SK-N-SH treated with all-trans-retinoic acid at 6 μM for 48 hours (cell line): Measurements from ENCODE around the gene TP53BP2.

Experiments
- ATAC-seq: fragments of 200-7000 bp; cut with Tn5 transposase; 3 replicates; pipeline ENCODE4 v1.9.1; 2020; ENCODE audit warnings: mild to moderate bottlenecking, moderate library complexity
- CREB5 ChIP-seq: fragments of 250-450 bp; sonication (Bioruptor Pico); IDR thresholded peaks from 2 replicates; pipeline ENCODE4 v1.5.1; 2020; ENCODE audit warnings: low read depth, mild to moderate bottlenecking, moderate library complexity
- CSRNP3 ChIP-seq: fragments of 250-450 bp; sonication (Bioruptor Pico); IDR thresholded peaks from 2 replicates; pipeline ENCODE4 v1.5.1; 2021; ENCODE audit warnings: mild to moderate bottlenecking, moderate library complexity
- ESRRG ChIP-seq: fragments of 250-450 bp; sonication (Bioruptor Pico); IDR thresholded peaks from 2 replicates; pipeline ENCODE4 v1.6.1; 2021; ENCODE audit warnings: mild to moderate bottlenecking
- GLIS3 ChIP-seq: fragments of 250-450 bp; sonication (Bioruptor Pico); IDR thresholded peaks from 2 replicates; pipeline ENCODE4 v1.5.0; 2020; ENCODE audit warnings: mild to moderate bottlenecking, moderate library complexity
- OSR1 ChIP-seq: fragments of 250-450 bp; sonication (Bioruptor Pico); IDR thresholded peaks from 2 replicates; pipeline ENCODE4 v1.8.0; 2022; ENCODE audit warnings: moderate library complexity, mild to moderate bottlenecking, inconsistent platforms
- PATZ1 ChIP-seq: fragments of 250-450 bp; sonication (Bioruptor Pico); IDR thresholded peaks from 2 replicates; pipeline ENCODE4 v1.8.0; 2020; ENCODE audit warnings: mild to moderate bottlenecking, moderate library complexity, borderline replicate concordance
- POU6F1 ChIP-seq: fragments of 250-450 bp; sonication (Bioruptor Pico); IDR thresholded peaks from 2 replicates; pipeline ENCODE4 v1.8.0; 2021; ENCODE audit warnings: low read depth, mild to moderate bottlenecking, moderate library complexity, borderline replicate concordance
- PPARA ChIP-seq: fragments of 250-450 bp; sonication (Bioruptor Pico); IDR thresholded peaks from 2 replicates; pipeline ENCODE4 v1.5.0; 2020; ENCODE audit warnings: mild to moderate bottlenecking, borderline replicate concordance
- RARB ChIP-seq: fragments of 250-450 bp; sonication (Bioruptor Pico); IDR thresholded peaks from 2 replicates; pipeline ENCODE4 v1.8.0; 2021; ENCODE audit warnings: mild to moderate bottlenecking, moderate library complexity
- SNAI2 ChIP-seq: fragments of 250-450 bp; sonication (Bioruptor Pico); IDR thresholded peaks from 2 replicates; pipeline ENCODE4 v1.5.0; 2020; ENCODE audit warnings: mild to moderate bottlenecking, moderate library complexity
- TCF4 ChIP-seq: fragments of 250-450 bp; sonication (Bioruptor Pico); IDR thresholded peaks from 2 replicates; pipeline ENCODE4 v1.8.0; 2021; ENCODE audit warnings: mild to moderate bottlenecking, moderate library complexity, borderline replicate concordance
- TOX ChIP-seq: fragments of 250-450 bp; sonication (Bioruptor Pico); IDR thresholded peaks from 2 replicates; pipeline ENCODE4 v1.8.0; 2021; ENCODE audit warnings: mild to moderate bottlenecking, moderate library complexity, borderline replicate concordance
- TSHZ2 ChIP-seq: fragments of 250-450 bp; sonication (Bioruptor Pico); IDR thresholded peaks from 2 replicates; pipeline ENCODE4 v1.5.0; 2020; ENCODE audit warnings: mild to moderate bottlenecking, moderate library complexity
- ZFP3 ChIP-seq: fragments of 250-450 bp; sonication (Bioruptor Pico); IDR thresholded peaks from 2 replicates; pipeline ENCODE4 v1.5.0; 2020; ENCODE audit warnings: mild to moderate bottlenecking, moderate library complexity
- ZFP30 ChIP-seq: fragments of 450-650 bp; formaldehyde crosslinking; IDR thresholded peaks from 2 replicates; pipeline ENCODE4 v1.5.0; 2022; ENCODE audit warnings: mild to moderate bottlenecking, moderate library complexity
- ZNF565 ChIP-seq: fragments of 450-650 bp; formaldehyde crosslinking; conservative IDR thresholded peaks from 2 replicates; pipeline ENCODE4 v1.5.0; 2020; ENCODE audit warnings: low read depth, mild to moderate bottlenecking, moderate library complexity
- ZNF70 ChIP-seq: fragments of 450-650 bp; formaldehyde crosslinking; IDR thresholded peaks from 2 replicates; pipeline ENCODE4 v1.5.0; 2020; ENCODE audit warnings: mild to moderate bottlenecking, moderate library complexity
- ZNF8 ChIP-seq: fragments of 450-650 bp; formaldehyde crosslinking; IDR thresholded peaks from 2 replicates; pipeline ENCODE4 v1.5.0; 2020; ENCODE audit warnings: mild to moderate bottlenecking, moderate library complexity

TP53BP2 gene

GRCh38 chr1:223877804-223878203 is 32.1 kb upstream of the TP53BP2 start:
- TF ChIP-seq POU6F1 (CRISPR knock-in tag) (no peak), CREB5 (CRISPR knock-in tag) (no peak), TCF4 (CRISPR knock-in tag) (no peak), TSHZ2 (CRISPR knock-in tag) (no peak), ZFP30 (no peak), GLIS3 (CRISPR knock-in tag) (no peak), RARB (CRISPR knock-in tag) (no peak), OSR1 (CRISPR knock-in tag) (no peak)
- ATAC-seq: no peak

- TF ChIP-seq CSRNP3: no peak
- no peak for TF ChIP-seq TSHZ2 (CRISPR knock-in tag)
- TF ChIP-seq PPARA (CRISPR knock-in tag): no peak
- TF ChIP-seq ESRRG: no peak
- TF ChIP-seq ZNF8 (CRISPR knock-in tag): no peak
- TF ChIP-seq ZNF70: no peak
- no peak for TF ChIP-seq ZFP3 (CRISPR knock-in tag)
- no peak for TF ChIP-seq POU6F1 (CRISPR knock-in tag)
- no peak for TF ChIP-seq PATZ1
- TF ChIP-seq TCF4 (CRISPR knock-in tag): no peak
- no peak for TF ChIP-seq ZNF565 (CRISPR knock-in tag)
- no peak for TF ChIP-seq TOX
- TF ChIP-seq GLIS3 (CRISPR knock-in tag): no peak
- no peak for TF ChIP-seq SNAI2
- no peak for TF ChIP-seq OSR1 (CRISPR knock-in tag)
- TF ChIP-seq ZFP30: no peak
- TF ChIP-seq, all 23 proteins: peak for 0
- ATAC-seq: no peak
Measured at GRCh38 chr1:223876590-223876989, 30.8 kb upstream of the TP53BP2 start.
